Osteoblast (primary cell): ENCODE results near the gene TMEM92. TPM values are rescaled to one million over a fixed set of nuclear protein-coding genes. Genes with fewer than 3 reads are reported as not detected.
"Not testable (repeated sequence)": the region's sequence is repeated elsewhere in the genome, so short reads cannot be mapped to it uniquely, and the experiment has no call there.

Source experiments
- DNase-seq: peaks from one replicate; pipeline ENCODE4 v3.0.0; 2011; ENCODE audit warnings: low spot score, mixed read lengths; ENCODE audit not compliant: insufficient read length; ENCODE audit errors: missing footprints
- H2AFZ ChIP-seq: 2 replicates; pipeline ENCODE4 v1.6.0; 2011; ENCODE audit warnings: mild to moderate bottlenecking, low read length
- H3K27ac ChIP-seq: 2 replicates; pipeline ENCODE4 v1.5.1; 2011; ENCODE audit warnings: mild to moderate bottlenecking, low read depth, low read length, moderate library complexity
- H3K27me3 ChIP-seq: 2 replicates; pipeline ENCODE4 v1.6.0; 2012; ENCODE audit warnings: mild to moderate bottlenecking, control low read depth, inconsistent platforms, low read length, moderate library complexity; ENCODE audit not compliant: insufficient read depth
- H3K36me3 ChIP-seq: 2 replicates; pipeline ENCODE4 v1.5.1; 2011; ENCODE audit warnings: mild to moderate bottlenecking, low read length, control low read depth, moderate library complexity; ENCODE audit not compliant: insufficient read depth
- H3K4me1 ChIP-seq: 2 replicates; pipeline ENCODE4 v1.5.1; 2011; ENCODE audit warnings: mild to moderate bottlenecking, low read length, control low read depth, moderate library complexity; ENCODE audit not compliant: insufficient read depth
- H3K4me2 ChIP-seq: 2 replicates; pipeline ENCODE4 v1.6.0; 2011; ENCODE audit warnings: mild to moderate bottlenecking, low read length; ENCODE audit not compliant: insufficient read depth
- H3K4me3 ChIP-seq: fragments of 200-600 bp; sonication (generic); 3 replicates; pipeline ENCODE4 v1.5.1; 2012; ENCODE audit warnings: mild to moderate bottlenecking, low read length, inconsistent platforms; ENCODE audit not compliant: insufficient read depth
- H3K79me2 ChIP-seq: 2 replicates; pipeline ENCODE4 v1.6.0; 2012; ENCODE audit warnings: mild to moderate bottlenecking, low read length, control low read depth, inconsistent platforms; ENCODE audit not compliant: insufficient read depth
- H3K9me3 ChIP-seq: 2 replicates; pipeline ENCODE4 v1.5.1; 2011; ENCODE audit warnings: low read depth, low read length, control low read depth
- H4K20me1 ChIP-seq: 2 replicates; pipeline ENCODE4 v1.6.0; 2012; ENCODE audit warnings: mild to moderate bottlenecking, low read length, control low read depth; ENCODE audit not compliant: insufficient read depth
- total RNA-seq: library from RNA; depleted of rRNA; stranded (reverse); fragments of >200 nt; gene quantifications from 2 replicates; pipeline ENCODE4 v1.2.3, GENCODE V29; 2012
- TF ChIP-seq, protein P1 (sequence below): IDR thresholded peaks from 2 replicates; pipeline ENCODE4 v1.5.1; 2011; ENCODE audit warnings: mild to moderate bottlenecking, low read depth, low read length, moderate library complexity; ENCODE audit errors: extremely low read depth

The TMEM92 gene
- total RNA-seq, 1 donor = 0.36 TPM

GRCh38 chr17:50283246-50283645 lies 9.0 kb downstream of the TMEM92 start:
- Histone ChIP-seq H3K27me3 (no peaks in the 10 kb centered on the region), H3K36me3 (peaks cover 11% of the 10 kb centered on the region), H3K79me2 (peaks cover 2% of the 10 kb centered on the region), H3K4me2 (no peak overlapping the region), H4K20me1 (no peaks in the 10 kb centered on the region), H3K4me3 (no peak overlapping the region), H3K27ac (no peak overlapping the region), H3K4me1 (peaks cover 10% of the 10 kb centered on the region), H2AFZ (no peak overlapping the region), H3K9me3 (no peaks in the 10 kb centered on the region)
- TF ChIP-seq, protein P1, sequence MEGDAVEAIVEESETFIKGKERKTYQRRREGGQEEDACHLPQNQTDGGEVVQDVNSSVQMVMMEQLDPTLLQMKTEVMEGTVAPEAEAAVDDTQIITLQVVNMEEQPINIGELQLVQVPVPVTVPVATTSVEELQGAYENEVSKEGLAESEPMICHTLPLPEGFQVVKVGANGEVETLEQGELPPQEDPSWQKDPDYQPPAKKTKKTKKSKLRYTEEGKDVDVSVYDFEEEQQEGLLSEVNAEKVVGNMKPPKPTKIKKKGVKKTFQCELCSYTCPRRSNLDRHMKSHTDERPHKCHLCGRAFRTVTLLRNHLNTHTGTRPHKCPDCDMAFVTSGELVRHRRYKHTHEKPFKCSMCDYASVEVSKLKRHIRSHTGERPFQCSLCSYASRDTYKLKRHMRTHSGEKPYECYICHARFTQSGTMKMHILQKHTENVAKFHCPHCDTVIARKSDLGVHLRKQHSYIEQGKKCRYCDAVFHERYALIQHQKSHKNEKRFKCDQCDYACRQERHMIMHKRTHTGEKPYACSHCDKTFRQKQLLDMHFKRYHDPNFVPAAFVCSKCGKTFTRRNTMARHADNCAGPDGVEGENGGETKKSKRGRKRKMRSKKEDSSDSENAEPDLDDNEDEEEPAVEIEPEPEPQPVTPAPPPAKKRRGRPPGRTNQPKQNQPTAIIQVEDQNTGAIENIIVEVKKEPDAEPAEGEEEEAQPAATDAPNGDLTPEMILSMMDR = no peak
- DNase-seq = peak; percentile 46

DNA sequence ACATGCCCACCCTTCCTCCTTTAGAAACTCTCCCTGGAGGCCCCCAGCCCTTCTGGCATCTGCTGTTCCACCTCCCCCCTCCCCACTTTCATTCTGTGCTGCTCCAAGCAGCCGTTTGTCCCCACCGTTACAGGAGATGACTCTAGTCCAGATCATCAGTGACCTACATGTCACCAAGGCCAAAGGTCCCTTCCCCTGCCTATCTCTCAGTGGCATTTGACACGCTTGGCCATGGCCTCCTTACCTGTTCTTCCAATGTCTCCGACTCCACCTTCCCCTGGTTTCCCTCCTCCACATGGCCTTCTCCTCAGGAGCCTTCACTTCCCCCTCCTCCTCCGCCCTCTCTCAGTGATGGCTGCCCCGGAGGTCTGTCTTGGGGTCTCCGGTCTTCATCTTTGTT lies 9.4 kb downstream of the TMEM92 start:
- TF ChIP-seq, protein P1 = no peak
- Histone ChIP-seq H2AFZ (no peak overlapping the region), H3K4me3 (no peak overlapping the region), H3K4me1 (peaks cover 14% of the 10 kb centered on the region), H3K36me3 (peaks cover 11% of the 10 kb centered on the region), H4K20me1 (no peaks in the 10 kb centered on the region), H3K27ac (no peak overlapping the region), H3K4me2 (no peak overlapping the region), H3K79me2 (peaks cover 7% of the 10 kb centered on the region), H3K9me3 (no peaks in the 10 kb centered on the region), H3K27me3 (no peaks in the 10 kb centered on the region)
- DNase-seq = peak; percentile 50

DNA sequence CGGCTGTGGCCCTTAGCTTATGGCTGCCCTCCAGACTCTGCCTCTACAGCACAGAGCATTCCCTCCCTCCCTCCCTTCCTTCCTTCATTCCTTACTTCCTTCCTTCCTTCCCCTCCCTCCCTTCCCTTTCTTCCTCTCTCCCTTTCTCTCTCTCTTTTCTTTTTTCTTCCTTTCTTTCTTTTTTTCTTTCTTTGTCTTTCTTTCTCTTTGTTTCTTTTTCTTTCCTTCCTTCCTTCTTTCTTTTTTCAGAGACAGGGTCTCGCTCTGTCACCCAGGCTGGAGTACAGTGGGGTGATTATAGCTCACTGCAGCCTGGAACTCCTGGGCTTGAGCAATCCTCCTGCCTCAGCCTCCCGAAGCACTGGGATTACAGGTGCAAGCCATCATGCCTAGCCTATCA lies 11.7 kb downstream of the TMEM92 start:
- no peak for DNase-seq
- no peak overlapping the region for H2AFZ ChIP-seq
- no peaks in the 10 kb centered on the region for H4K20me1 ChIP-seq
- H3K4me3 ChIP-seq = no peak overlapping the region
- H3K27me3 ChIP-seq = no peaks in the 10 kb centered on the region
- H3K79me2 ChIP-seq = peaks cover 9% of the 10 kb centered on the region
- H3K9me3 ChIP-seq = no peaks in the 10 kb centered on the region
- peaks cover 11% of the 10 kb centered on the region for H3K36me3 ChIP-seq
- no peak overlapping the region for H3K4me2 ChIP-seq
- TF ChIP-seq, protein P1 = no peak
- H3K27ac ChIP-seq = no peak overlapping the region
- peaks cover 28% of the 10 kb centered on the region for H3K4me1 ChIP-seq

DNA sequence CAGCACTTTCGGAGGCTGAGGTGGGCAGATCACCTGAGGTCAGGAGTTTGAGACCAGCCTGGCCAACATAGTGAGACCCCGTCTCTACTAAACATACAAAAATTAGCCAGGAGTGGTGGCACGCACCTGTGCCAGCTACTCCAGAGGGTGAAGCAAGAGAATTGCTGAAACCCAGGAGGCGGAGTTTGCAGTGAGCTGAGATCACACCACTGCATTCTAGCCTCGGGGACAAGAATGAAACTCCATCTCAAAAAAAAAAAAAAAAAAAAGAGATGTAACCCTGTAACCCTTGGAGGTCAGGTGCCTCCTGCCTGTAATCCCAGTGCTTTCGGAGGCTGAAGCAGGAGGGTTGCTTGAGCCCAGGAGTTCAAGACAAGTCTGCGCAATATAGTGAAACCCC lies 13.0 kb downstream of the TMEM92 start:
- DNase-seq, H3K79me2 ChIP-seq, H2AFZ ChIP-seq, H3K27me3 ChIP-seq, H3K4me2 ChIP-seq, H4K20me1 ChIP-seq, H3K9me3 ChIP-seq, H3K4me3 ChIP-seq, H3K27ac ChIP-seq, H3K36me3 ChIP-seq: not testable (repeated sequence)
- H3K4me1 ChIP-seq = peaks cover 31% of the 10 kb centered on the region
